BJ (cell line): ENCODE data around the gene CPNE4. TPM values are rescaled to one million over a fixed set of nuclear protein-coding genes. Genes with fewer than 3 reads are reported as not detected.

Experiments used
- CTCF ChIA-PET: fragments of 350-600 bp; formaldehyde crosslinking; extraction: SDS; loops from one replicate; lab custom pipeline; 2021; ENCODE audit warnings: antibody characterized with exemption, inconsistent platforms; lab: Yijun Ruan, JAX
- POLR2A ChIA-PET: fragments of 300-600 bp; sonication (Branson Sonifier 250); formaldehyde crosslinking; extraction: SDS; loops from one replicate; lab custom pipeline; 2021; ENCODE audit warnings: antibody characterized with exemption; lab: Charles Lee
- DNase-seq: peaks from one replicate; pipeline ENCODE4 v3.0.0-alpha.2; 2011; ENCODE audit warnings: low read depth
- H3K27me3 ChIP-seq: 2 replicates; pipeline ENCODE4 v1.6.0; 2011; ENCODE audit warnings: low read length; ENCODE audit not compliant: control insufficient read depth, insufficient read depth
- H3K36me3 ChIP-seq: 2 replicates; pipeline ENCODE4 v1.5.1; 2011; ENCODE audit warnings: low read length; ENCODE audit not compliant: control insufficient read depth, insufficient read depth
- H3K4me3 ChIP-seq: 2 replicates; pipeline ENCODE4 v1.5.1; 2011; ENCODE audit warnings: low read depth, mild to moderate bottlenecking, control low read depth, low read length
- polyA plus RNA-seq: library from polyadenylated mRNA; depleted of rRNA; stranded (reverse); fragments of >200 nt; gene quantifications from 2 replicates; pipeline ENCODE4 v1.2.3, GENCODE V29; 2011
- TF ChIP-seq, protein P1 (sequence below): IDR thresholded peaks from 2 replicates; pipeline ENCODE4 v1.5.1; 2011; ENCODE audit warnings: low read depth, mild to moderate bottlenecking, control low read depth, inconsistent platforms, low read length, moderate library complexity; ENCODE audit not compliant: insufficient read depth

Gene CPNE4
- polyA plus RNA-seq, 1 experiment = not detected

DNA sequence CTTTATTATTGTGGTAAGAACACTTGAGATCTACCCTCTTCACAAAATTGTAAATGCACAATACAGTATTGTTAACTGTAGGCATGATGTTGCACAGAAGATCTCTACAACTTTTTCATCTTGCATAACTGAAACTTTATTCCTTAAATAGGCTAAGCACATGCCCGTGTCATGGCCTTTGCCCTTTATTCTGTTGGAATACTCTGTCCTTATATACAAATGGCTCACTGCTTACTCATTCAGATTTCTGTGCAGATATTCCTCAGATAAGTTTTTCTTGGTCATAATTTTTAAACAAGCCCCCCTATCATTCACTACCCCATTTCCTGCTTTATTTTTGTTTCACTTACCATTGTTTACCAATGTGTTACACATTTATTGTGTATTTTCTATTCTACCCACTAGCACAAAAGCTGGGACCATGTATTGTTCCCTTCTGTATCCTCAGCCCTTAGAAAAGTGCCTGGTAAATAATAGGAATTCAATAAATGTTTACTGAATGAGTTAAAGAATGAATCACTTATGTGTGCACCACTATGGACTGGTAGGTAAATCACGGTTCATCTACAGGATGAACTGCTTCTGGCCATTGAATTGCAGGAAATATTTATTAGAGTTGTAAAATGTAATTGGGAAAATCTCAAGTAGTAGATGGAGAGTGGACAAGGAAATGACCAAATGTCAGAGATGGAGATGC lies 151.0 kb downstream of the CPNE4 start:
- H3K36me3 ChIP-seq = no peaks in the 10 kb centered on the region
- no peak overlapping the region for H3K4me3 ChIP-seq
- no peaks in the 10 kb centered on the region for H3K27me3 ChIP-seq
- no peak for DNase-seq
- TF ChIP-seq, protein P1, sequence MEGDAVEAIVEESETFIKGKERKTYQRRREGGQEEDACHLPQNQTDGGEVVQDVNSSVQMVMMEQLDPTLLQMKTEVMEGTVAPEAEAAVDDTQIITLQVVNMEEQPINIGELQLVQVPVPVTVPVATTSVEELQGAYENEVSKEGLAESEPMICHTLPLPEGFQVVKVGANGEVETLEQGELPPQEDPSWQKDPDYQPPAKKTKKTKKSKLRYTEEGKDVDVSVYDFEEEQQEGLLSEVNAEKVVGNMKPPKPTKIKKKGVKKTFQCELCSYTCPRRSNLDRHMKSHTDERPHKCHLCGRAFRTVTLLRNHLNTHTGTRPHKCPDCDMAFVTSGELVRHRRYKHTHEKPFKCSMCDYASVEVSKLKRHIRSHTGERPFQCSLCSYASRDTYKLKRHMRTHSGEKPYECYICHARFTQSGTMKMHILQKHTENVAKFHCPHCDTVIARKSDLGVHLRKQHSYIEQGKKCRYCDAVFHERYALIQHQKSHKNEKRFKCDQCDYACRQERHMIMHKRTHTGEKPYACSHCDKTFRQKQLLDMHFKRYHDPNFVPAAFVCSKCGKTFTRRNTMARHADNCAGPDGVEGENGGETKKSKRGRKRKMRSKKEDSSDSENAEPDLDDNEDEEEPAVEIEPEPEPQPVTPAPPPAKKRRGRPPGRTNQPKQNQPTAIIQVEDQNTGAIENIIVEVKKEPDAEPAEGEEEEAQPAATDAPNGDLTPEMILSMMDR = no peak
- ChIA-PET CTCF (interaction anchor here (1.1 kb wide), 1 partner anchor 24 kb away, joined by 3 read pairs; no protein-coding TSS in a partner anchor), POLR2A (no interaction called here)

DNA sequence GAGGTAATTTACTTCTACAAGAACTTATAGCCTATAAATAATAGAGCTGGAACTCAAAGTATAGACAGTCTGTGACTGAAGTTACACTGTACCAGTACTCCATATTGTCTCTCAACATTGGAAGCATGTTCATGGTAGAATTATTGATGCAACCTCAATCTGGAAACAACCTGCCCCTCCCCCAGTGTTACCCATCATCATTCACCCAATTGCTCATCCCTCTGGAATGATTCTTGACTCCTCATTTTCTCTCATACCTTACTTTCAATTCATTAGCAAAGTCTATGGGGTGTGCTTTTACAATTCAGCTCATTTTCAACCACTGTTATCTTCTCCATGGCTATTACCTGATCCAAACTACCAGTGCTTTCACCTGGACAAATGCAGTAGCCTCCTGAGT lies 151.7 kb downstream of the CPNE4 start:
- POLR2A ChIA-PET = no interaction called here
- no peaks in the 10 kb centered on the region for H3K27me3 ChIP-seq
- DNase-seq = no peak
- no peaks in the 10 kb centered on the region for H3K36me3 ChIP-seq
- TF ChIP-seq, protein P1 = no peak
- CTCF ChIA-PET = interaction anchor here (1.1 kb wide), 1 partner anchor 25 kb away, joined by 3 read pairs; no protein-coding TSS in a partner anchor
- H3K4me3 ChIP-seq = no peak overlapping the region

DNA sequence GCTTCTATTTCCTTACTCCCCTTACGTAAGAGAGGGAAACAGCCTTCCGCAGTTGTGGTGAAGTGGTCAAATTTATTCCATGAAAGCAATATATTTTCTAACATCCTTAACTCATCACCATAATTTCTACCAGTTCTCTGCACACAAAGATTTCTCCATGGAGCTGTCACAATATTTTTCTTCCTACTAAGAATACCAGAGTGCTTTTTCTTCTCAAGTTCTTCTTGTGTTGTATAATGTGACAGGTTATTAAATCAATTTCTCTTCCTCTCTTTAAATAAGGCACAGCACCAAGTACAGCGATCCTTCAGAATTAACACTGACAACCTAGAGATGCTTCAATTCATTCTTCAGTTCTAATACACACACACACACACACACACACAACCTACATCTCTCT lies 153.0 kb downstream of the CPNE4 start:
- DNase-seq = no peak

GRCh38 chr3:131880948-131881347 lies 153.9 kb downstream of the CPNE4 start:
- POLR2A ChIA-PET = no interaction called here
- H3K4me3 ChIP-seq = no peak overlapping the region
- no peaks in the 10 kb centered on the region for H3K27me3 ChIP-seq
- DNase-seq = no peak
- TF ChIP-seq, protein P1 = no peak
- CTCF ChIA-PET = interaction anchor here (1.1 to 1.4 kb wide), 2 partner anchors 9 to 11 kb away, joined by 4 read pairs; no protein-coding TSS in a partner anchor
- H3K36me3 ChIP-seq = no peaks in the 10 kb centered on the region

More for the DNA sequence above, 153.0 kb downstream of the CPNE4 start:
- ChIA-PET POLR2A (no interaction called here), CTCF (interaction anchor here (1.1 kb wide), 1 partner anchor 10 kb away, joined by 4 read pairs; no protein-coding TSS in a partner anchor)
- Histone ChIP-seq H3K4me3 (no peak overlapping the region), H3K36me3 (no peaks in the 10 kb centered on the region), H3K27me3 (no peaks in the 10 kb centered on the region)
- TF ChIP-seq, protein P1 = no peak

- Histone ChIP-seq H3K27me3 (no peaks in the 10 kb centered on the region), H3K4me3 (no peak overlapping the region), H3K36me3 (no peaks in the 10 kb centered on the region)
- CTCF ChIA-PET = no interaction called here
- DNase-seq = no peak
- TF ChIP-seq, protein P1 = no peak
- POLR2A ChIA-PET = no interaction called here
Observed at GRCh38 chr3:131868203-131868602, 166.6 kb downstream of the CPNE4 start.
